GM12865 (cell line): Measurements from ENCODE around the gene TOR4A.

Source experiments
- DNase-seq: peaks from one replicate; pipeline ENCODE4 v3.0.0; 2010; ENCODE audit warnings: low read depth
- H3K4me3 ChIP-seq: 2 replicates; pipeline ENCODE4 v1.5.1; 2011; ENCODE audit warnings: mild to moderate bottlenecking, low read depth, low read length, control low read depth
- CTCF ChIP-seq: IDR thresholded peaks from 2 replicates; pipeline ENCODE4 v1.5.1; 2011; ENCODE audit warnings: low read length, control low read depth, low read depth, inconsistent platforms; ENCODE audit not compliant: insufficient read depth; ENCODE audit errors: missing control alignments

TOR4A gene

GRCh38 chr9:137244486-137245449 is 32.8 kb upstream of the TOR4A start:
- DNase-seq = no peak
- H3K4me3 ChIP-seq = no peak overlapping the region
- no peak for TF ChIP-seq CTCF

GRCh38 chr9:137245450-137246421 is 31.8 kb upstream of the TOR4A start:
- no peak for DNase-seq
- TF ChIP-seq CTCF = no peak
- H3K4me3 ChIP-seq = no peak overlapping the region

GRCh38 chr9:137247135-137247915 is 30.2 kb upstream of the TOR4A start:
- no peak for TF ChIP-seq CTCF
- no peak for DNase-seq
- H3K4me3 ChIP-seq = no peak overlapping the region

- no peak overlapping the region for H3K4me3 ChIP-seq
- TF ChIP-seq CTCF = no peak
- DNase-seq = no peak
These were observed 29.7 kb upstream of the TOR4A start for GRCh38 chr9:137247916-137248175.

- H3K4me3 ChIP-seq = no peak overlapping the region
- DNase-seq = no peak
- no peak for TF ChIP-seq CTCF
These were observed 27.0 kb upstream of the TOR4A start for GRCh38 chr9:137250329-137251193.

- no peak for TF ChIP-seq CTCF
- DNase-seq = no peak
- H3K4me3 ChIP-seq = no peak within 1 kb of the TSS
These were observed 26.4 kb upstream of the TOR4A start, which contains the start of gene STPG3 for GRCh38 chr9:137251194-137251461. Gene STPG3 (plus strand): TSS chr9:137251286. CDS start chr9:137251287, 1 bp downstream.
